ENCODE data around the gene ST3GAL4.
"Not testable (repeated sequence)": the region's sequence is repeated elsewhere in the genome, so short reads cannot be mapped to it uniquely, and the experiment has no call there.

Gene ST3GAL4

GRCh38 chr11:126355324-126355925, at the start of gene ST3GAL4:
Gene ST3GAL4, plus strand, starts transcription at chr11:126355686. Its CDS starts 50,470 bp downstream, at chr11:126406156.
- DNase-seq: no peak

- DNase-seq: no peak
Measured at GRCh38 chr11:126305699-126306098, 49.8 kb upstream of the ST3GAL4 start.

GRCh38 chr11:126307706-126308105, 47.8 kb upstream of the ST3GAL4 start:
- no peak for DNase-seq

- DNase-seq: no peak
Measured at GRCh38 chr11:126308271-126308671, 47.2 kb upstream of the ST3GAL4 start.

- DNase-seq: not testable (repeated sequence)
Measured at GRCh38 chr11:126308771-126309170, 46.7 kb upstream of the ST3GAL4 start.

- DNase-seq: peak; percentile 4
Measured at GRCh38 chr11:126310200-126310991, 45.1 kb upstream of the ST3GAL4 start.

- DNase-seq: no peak
Measured at GRCh38 chr11:126310992-126311310, 44.5 kb upstream of the ST3GAL4 start.

GRCh38 chr11:126311401-126312291, 43.8 kb upstream of the ST3GAL4 start:
- no peak for DNase-seq

- no peak for DNase-seq
Measured at GRCh38 chr11:126312961-126313360, 42.5 kb upstream of the ST3GAL4 start.

GRCh38 chr11:126313826-126314225, 41.7 kb upstream of the ST3GAL4 start:
- no peak for DNase-seq

- no peak for DNase-seq
Measured at GRCh38 chr11:126317432-126317755, 38.1 kb upstream of the ST3GAL4 start.

GRCh38 chr11:126317756-126318573, 37.5 kb upstream of the ST3GAL4 start:
- no peak for DNase-seq

- DNase-seq: no peak
Measured at GRCh38 chr11:126318574-126319373, 36.7 kb upstream of the ST3GAL4 start.

- no peak for DNase-seq
Measured at GRCh38 chr11:126319374-126319740, 36.1 kb upstream of the ST3GAL4 start.

- no peak for DNase-seq
Measured at GRCh38 chr11:126322996-126323395, 32.5 kb upstream of the ST3GAL4 start.

- DNase-seq: no peak
Measured at GRCh38 chr11:126327281-126328000, 28.0 kb upstream of the ST3GAL4 start.

- no peak for DNase-seq
Measured at GRCh38 chr11:126328001-126328390, 27.5 kb upstream of the ST3GAL4 start.

GRCh38 chr11:126328444-126328843, 27.0 kb upstream of the ST3GAL4 start:
- no peak for DNase-seq

GRCh38 chr11:126328938-126329643, 26.4 kb upstream of the ST3GAL4 start:
- DNase-seq: no peak

- DNase-seq: no peak
Measured at GRCh38 chr11:126329644-126330211, 25.8 kb upstream of the ST3GAL4 start.

All from GOT3 (cell line).